Hepatocyte (in vitro differentiated cells): ENCODE data around the gene FAM184A. TPM values are rescaled to one million over a fixed set of nuclear protein-coding genes. Genes with fewer than 3 reads are reported as not detected.
A peak's percentile ranks its signal among the peaks of the same experiment; 100 is the strongest.

Experiments used
- DNase-seq: peaks from one replicate; pipeline ENCODE4 v3.0.0-alpha.2; 2016; ENCODE audit warnings: low spot score
- H2AFZ ChIP-seq: fragments of 200-600 bp; sonication (generic); 2 replicates; pipeline ENCODE4 v1.6.0; 2016; ENCODE audit warnings: antibody characterized with exemption, mild to moderate bottlenecking
- H3K27ac ChIP-seq: fragments of 200-600 bp; sonication (generic); 2 replicates; pipeline ENCODE4 v1.5.1; 2016; ENCODE audit warnings: mild to moderate bottlenecking
- H3K27me3 ChIP-seq: fragments of 200-600 bp; sonication (generic); 2 replicates; pipeline ENCODE4 v1.6.1; 2016
- H3K36me3 ChIP-seq: fragments of 200-600 bp; sonication (generic); replicated peaks from 2 replicates; pipeline ENCODE4 v1.5.1; 2016; ENCODE audit warnings: low read depth; ENCODE audit not compliant: insufficient read depth
- H3K4me1 ChIP-seq: fragments of 200-600 bp; sonication (generic); 2 replicates; pipeline ENCODE4 v1.5.1; 2016; ENCODE audit warnings: mild to moderate bottlenecking, moderate library complexity; ENCODE audit not compliant: insufficient read depth
- H3K4me2 ChIP-seq: fragments of 200-600 bp; sonication (generic); 2 replicates; pipeline ENCODE4 v1.6.0; 2016
- H3K4me3 ChIP-seq: fragments of 200-600 bp; sonication (generic); 2 replicates; pipeline ENCODE4 v1.5.1; 2016; ENCODE audit warnings: mild to moderate bottlenecking
- H3K79me2 ChIP-seq: fragments of 200-600 bp; sonication (generic); 2 replicates; pipeline ENCODE4 v1.6.0; 2017; ENCODE audit warnings: mild to moderate bottlenecking
- H3K9me2 ChIP-seq: fragments of 200-600 bp; sonication (generic); replicated peaks from 2 replicates; pipeline ENCODE4 v1.6.0; 2017; ENCODE audit warnings: mild to moderate bottlenecking; ENCODE audit not compliant: insufficient read depth
- H3K9me3 ChIP-seq: fragments of 200-600 bp; sonication (generic); 2 replicates; pipeline ENCODE4 v1.5.1; 2016; ENCODE audit warnings: low read depth, mild to moderate bottlenecking
- H4K20me1 ChIP-seq: fragments of 200-600 bp; sonication (generic); 2 replicates; pipeline ENCODE4 v1.6.0; 2016; ENCODE audit warnings: mild to moderate bottlenecking; ENCODE audit not compliant: insufficient read depth, poor library complexity, severe bottlenecking
- CTCF ChIP-seq: fragments of 200-600 bp; sonication (generic); IDR thresholded peaks from 2 replicates; pipeline ENCODE4 v1.5.1; 2016; ENCODE audit warnings: antibody characterized with exemption, mild to moderate bottlenecking; ENCODE audit not compliant: poor library complexity
- EZH2 ChIP-seq: fragments of 200-600 bp; sonication (generic); IDR thresholded peaks from 2 replicates; pipeline ENCODE4 v1.6.1; 2016; ENCODE audit warnings: antibody characterized with exemption, mild to moderate bottlenecking, borderline replicate concordance
- EZH2phosphoT487 ChIP-seq: fragments of 200-600 bp; sonication (generic); IDR thresholded peaks from one replicate; pipeline ENCODE4 v1.6.1; 2018; ENCODE audit warnings: antibody characterized with exemption, mild to moderate bottlenecking, low read depth, moderate library complexity; ENCODE audit not compliant: unreplicated experiment, severe bottlenecking
- whole genome bisulfite sequencing: methylation state at CpG from one replicate; pipeline ENCODE4 v1.1.6; 2016; ENCODE audit warnings: low lambda C conversion rate; ENCODE audit errors: missing lambda C conversion rate; 5-methylcytosine and 5-hydroxymethylcytosine counted together
- polyA plus RNA-seq: library from polyadenylated mRNA; unstranded; fragments of >200 nt; fragmentation: Nextera tagmentation; extraction: Ambion mirVana; gene quantifications from 2 replicates; pipeline ENCODE4 v1.2.1, GENCODE V29; 2016
- total RNA-seq: library from RNA; depleted of rRNA; stranded (reverse); fragments of >200 nt; gene quantifications from 2 replicates; pipeline ENCODE4 v1.2.3, GENCODE V29; 2014

FAM184A gene
- total RNA-seq (7.4 and 14.1 TPM in 2 replicates), polyA plus RNA-seq (4.8 and 5.6 TPM in 2 replicates)

- Histone ChIP-seq H3K79me2 (no peaks in the 10 kb centered on the region), H3K9me2 (no peaks in the 10 kb centered on the region), H3K27me3 (no peaks in the 10 kb centered on the region), H3K4me2 (peak within 1 kb of the TSS; percentile 94), H4K20me1 (no peaks in the 10 kb centered on the region), H3K4me3 (peak within 1 kb of the TSS; percentile 80), H3K27ac (peak within 1 kb of the TSS; percentile 72), H3K4me1 (no peaks in the 10 kb centered on the region), H3K9me3 (no peaks in the 10 kb centered on the region), H2AFZ (peak within 1 kb of the TSS; percentile 87), H3K36me3 (no peaks in the 10 kb centered on the region)
- peak; percentile 87 for DNase-seq
- TF ChIP-seq EZH2 (no peak), EZH2phosphoT487 (no peak), CTCF (peak; percentile 49)
- 2% methylated on average over 47 of the region's 103 CpGs for WGBS
Measured at GRCh38 chr6:119078376-119079282, at the start of gene FAM184A. Gene FAM184A, minus strand, starts transcription at chr6:119078664. Its CDS starts 365 bp downstream, at chr6:119078299.

DNA sequence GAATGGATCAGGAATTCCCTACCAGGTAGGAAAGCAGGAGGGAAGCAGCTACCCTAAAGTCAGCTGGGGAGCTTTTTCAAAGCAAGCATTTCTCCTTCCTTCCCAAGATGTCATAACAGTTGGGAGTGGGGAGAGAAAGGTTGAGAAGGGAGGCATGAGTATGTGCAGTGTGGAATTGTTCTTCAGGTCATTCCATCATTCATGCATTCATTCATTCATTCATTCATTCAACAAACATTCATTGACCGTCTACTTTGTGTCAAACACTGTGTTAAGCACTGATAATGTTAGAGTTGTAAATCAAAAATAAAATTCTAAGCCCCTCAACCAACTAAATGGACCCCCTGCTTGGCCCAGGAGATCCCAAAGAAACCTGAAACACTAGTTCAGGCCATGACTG lies 49.2 kb upstream of the FAM184A start:
- Histone ChIP-seq H3K9me3 (no peaks in the 10 kb centered on the region), H3K79me2 (no peaks in the 10 kb centered on the region), H3K4me1 (peaks cover 18% of the 10 kb centered on the region), H2AFZ (no peak overlapping the region), H4K20me1 (no peaks in the 10 kb centered on the region), H3K27me3 (no peaks in the 10 kb centered on the region), H3K4me2 (no peak overlapping the region), H3K36me3 (no peaks in the 10 kb centered on the region), H3K9me2 (no peaks in the 10 kb centered on the region), H3K4me3 (no peak overlapping the region), H3K27ac (no peak overlapping the region)
- no peak for TF ChIP-seq EZH2phosphoT487
- no peak for TF ChIP-seq EZH2
- no peak for TF ChIP-seq CTCF
- no peak for DNase-seq
- WGBS = 90% methylated on average over 1 of the region's 1 CpG

DNA sequence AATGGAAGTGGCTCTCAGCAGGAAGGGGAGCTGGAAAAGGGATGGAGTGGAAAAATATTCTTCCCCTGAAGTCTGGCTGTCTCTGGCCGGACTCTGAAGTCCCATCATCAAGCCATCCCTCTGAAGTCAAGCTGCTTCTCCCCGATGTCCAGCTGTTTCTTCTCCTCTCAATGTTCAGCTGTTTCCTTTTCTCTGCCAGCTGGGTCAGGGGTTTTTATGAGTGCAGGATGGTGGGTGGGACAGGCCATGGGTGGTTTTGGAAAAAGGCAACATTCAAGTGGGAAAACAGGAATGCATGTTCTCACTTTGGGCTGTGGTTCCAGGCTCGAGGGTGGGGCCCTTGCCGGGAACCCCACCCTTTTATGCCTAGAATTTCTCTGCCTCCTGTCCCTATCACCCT lies 48.4 kb upstream of the FAM184A start:
- 71% methylated on average over 4 of the region's 4 CpGs for WGBS
- TF ChIP-seq EZH2phosphoT487 (no peak), CTCF (no peak), EZH2 (no peak)

More for the DNA sequence above, 48.4 kb upstream of the FAM184A start:
- H3K9me3 ChIP-seq = no peaks in the 10 kb centered on the region
- no peaks in the 10 kb centered on the region for H3K9me2 ChIP-seq
- H2AFZ ChIP-seq = no peak overlapping the region
- H3K36me3 ChIP-seq = no peaks in the 10 kb centered on the region
- DNase-seq = no peak
- H3K4me2 ChIP-seq = no peak overlapping the region
- H3K27me3 ChIP-seq = no peaks in the 10 kb centered on the region
- H3K79me2 ChIP-seq = no peaks in the 10 kb centered on the region
- no peaks in the 10 kb centered on the region for H4K20me1 ChIP-seq
- H3K27ac ChIP-seq = no peak overlapping the region
- peaks cover 18% of the 10 kb centered on the region for H3K4me1 ChIP-seq
- H3K4me3 ChIP-seq = no peak overlapping the region
